Activated T-cell treated with anti-CD3 and anti-CD28 coated beads, Interleukin-2, amount 50 U/mL, for 48 hours (primary cell): Measurements from ENCODE around the gene MSMP.

ENCODE experiments used
- DNase-seq, 2 experiments: peaks; one replicate each; pipeline ENCODE4 v3.0.0-alpha.2; 2020

The MSMP gene

DNA sequence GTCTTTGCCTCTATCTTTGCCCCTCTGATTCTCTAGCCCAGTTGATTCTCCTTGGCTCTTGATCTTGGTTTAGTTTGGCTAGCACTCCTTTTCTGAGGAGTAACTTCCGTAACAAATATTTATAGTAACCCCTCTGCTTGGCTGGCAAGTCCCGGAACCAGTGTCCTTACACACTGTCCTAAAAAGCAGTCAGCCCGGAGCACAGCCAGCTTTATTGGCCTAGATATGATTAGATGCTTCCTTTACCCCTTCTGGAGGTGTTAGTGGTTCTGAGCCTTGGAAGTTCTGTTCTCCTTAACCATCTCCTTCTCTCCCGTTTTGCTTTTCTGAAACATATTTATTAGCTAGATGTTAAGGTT lies 17.0 kb upstream of the MSMP start:
- no peak for DNase-seq

DNA sequence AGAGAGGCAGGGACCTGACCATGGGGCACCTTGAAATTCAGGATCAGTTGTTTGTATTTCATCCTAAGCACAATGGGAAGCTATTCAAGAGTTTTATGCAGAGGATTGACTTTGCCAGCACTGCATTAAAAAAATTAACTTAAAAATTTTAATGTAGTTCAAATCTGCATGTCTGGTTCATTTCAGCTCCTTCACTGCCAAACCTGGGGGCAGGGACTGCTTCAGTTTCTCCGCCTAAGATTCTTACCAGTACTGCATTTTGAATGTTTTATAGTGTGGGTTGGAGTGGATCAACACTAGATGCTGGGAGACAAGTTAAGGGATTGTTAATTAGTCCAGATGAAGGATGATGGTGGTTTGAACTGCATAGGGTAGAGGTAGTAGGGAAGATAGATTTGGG lies 15.7 kb upstream of the MSMP start:
- DNase-seq: no peak

DNA sequence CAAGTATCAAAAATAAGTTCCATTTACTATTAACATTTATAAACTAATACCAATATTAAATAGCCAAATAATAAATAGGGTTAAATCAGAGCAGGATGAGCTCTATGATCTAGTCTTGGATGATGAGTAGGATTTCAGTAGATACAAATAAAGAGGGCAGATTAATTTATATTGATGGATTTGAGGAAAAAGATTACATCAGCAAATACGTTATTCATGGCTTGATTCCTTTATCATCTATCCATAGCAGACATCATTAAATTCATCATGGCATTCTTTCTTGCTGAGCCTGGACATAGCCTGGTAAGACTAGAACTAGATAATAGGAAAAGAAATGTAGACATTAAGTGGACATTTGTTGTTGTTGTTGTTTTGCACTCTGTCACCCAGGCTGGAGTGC lies 13.4 kb upstream of the MSMP start:
- DNase-seq: no peak

DNA sequence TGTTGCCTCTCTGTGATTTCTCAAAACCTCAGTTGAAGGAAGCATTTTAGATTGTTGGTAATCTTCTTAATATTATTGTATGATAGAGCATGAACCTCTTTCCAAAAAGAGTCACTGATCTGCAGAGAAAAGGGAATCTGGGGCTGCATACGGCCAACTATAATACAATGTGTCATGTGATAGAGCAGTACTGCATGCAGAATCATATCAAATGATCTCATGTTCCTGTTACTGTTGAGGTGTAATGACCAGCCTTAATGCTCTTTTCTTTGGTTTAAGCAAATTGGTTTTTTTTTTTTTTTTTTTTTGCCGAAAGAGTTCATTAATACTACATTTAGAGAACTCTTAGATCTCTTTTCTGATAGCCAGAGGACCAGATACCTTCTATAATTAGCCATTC lies 12.9 kb upstream of the MSMP start:
- no peak for DNase-seq

DNA sequence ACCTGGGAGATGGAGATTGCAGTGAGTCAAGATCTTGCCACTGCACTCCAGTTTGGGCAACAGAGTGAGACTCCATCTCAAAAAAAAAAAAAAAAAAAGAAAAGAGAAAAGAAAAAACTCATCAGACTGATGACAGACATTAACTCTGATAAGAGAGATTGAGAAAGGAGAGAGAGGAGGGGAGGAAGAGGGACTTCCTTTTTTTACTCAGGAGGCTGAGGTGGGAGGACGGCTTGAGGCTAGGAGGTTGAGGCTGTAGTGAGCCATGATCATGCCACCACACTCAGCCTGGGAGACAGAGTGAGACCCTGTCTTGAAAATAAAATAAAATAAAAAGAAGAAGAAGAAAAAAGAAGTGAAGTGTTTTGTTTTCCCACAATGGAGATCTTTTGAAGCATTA lies 9.7 kb upstream of the MSMP start:
- DNase-seq: no peak

DNA sequence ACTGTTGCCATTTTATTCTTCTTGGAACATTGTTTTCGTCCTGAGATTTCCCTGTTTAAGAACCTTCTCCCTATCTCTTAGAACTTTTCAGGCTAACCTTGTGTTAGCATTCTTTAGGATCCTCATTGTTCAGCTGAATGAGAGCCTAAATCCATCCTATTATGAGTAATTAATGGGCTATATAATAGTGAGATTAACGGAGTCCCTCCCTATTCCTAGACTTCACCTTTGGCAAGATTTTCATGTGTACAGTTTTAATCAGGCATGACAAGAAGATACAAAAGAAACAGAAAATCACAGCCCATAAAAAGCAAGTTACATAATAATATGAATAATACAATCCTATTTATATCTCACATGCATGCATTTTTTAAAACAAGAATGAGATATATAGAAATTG lies 9.1 kb upstream of the MSMP start:
- no peak for DNase-seq

DNA sequence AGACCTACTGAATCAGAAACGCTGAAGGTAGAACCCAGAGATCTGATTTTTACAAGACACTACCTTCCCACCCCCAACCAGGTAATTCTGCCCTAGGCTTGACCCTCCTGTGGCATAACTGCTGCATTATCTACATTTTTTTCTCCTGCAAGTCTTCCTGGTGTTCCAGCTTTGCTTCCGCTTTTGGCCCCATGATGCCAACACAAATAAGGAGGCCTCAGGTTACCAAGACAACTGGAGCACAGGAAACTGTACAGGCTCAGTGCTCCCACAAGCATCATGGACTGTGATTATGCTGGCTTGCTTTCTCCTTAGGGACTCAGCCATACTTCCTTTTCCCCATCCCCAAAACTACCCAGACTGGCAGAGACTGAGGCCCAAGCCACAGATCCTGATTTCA lies 6.6 kb upstream of the MSMP start:
- no peak for DNase-seq

DNA sequence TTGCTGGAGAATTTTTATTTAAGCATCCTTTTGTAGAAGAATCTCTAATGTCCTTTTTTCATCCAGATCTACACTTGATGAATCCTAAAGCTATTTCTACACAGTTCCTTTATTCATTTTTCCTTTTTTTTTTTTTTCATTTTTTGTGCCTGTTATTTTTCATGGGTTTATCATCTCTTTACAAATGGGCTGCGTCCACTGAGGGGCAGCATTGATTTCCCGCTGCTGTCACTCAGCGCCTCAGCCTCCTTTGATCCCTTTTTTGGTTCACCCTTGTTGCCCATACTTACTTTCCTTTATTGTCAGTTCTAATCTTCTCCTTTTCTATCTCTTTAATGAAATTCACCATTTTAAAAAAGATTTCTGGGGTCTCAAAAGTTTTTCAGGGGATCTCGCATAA lies 5.7 kb upstream of the MSMP start:
- DNase-seq: no peak

DNA sequence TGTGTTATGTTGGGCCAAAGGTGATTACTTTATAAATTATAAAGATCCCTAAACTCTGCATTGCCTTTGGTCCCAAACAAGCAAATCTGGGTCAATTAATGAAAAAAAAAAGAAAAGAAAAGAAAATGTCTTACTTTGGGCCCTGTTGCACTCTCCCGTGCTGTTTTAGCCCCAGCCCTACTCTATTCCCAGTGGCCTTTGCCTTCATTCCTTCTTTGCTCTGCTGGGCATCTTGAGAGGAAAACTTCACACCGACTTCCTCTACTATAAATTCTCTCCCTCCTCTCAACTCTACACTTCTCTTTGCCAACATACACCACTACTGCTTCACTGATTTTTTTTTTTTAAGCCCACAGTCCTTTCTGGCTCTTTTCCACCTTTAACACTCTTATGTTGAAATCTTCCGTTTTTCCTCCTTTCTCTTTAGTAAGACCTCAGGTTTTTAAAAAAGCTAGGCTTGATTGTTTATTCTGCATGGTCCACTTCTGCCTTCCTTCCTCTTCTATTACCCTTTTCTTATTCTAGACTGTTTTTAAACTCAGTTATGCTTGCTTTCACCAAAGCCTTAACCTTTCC lies 4.5 kb upstream of the MSMP start:
- DNase-seq: no peak

DNA sequence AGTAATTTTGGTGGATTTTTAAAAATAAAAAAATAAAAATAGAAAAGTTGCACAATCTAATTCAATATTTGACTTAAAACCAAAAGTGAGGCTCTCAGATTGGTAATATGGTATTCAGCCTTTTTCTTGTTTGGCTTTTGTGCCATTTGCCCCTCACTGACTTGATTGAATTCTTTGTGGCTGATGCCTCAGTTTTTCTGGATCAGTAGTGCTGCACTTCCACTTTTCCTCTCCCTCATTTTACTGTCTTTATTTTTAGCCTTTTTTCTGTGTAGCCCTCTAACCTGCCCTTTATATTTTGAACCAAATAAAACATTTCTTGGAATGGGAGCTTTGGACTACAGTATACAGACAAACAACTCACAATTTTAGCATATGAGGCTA lies 3.8 kb upstream of the MSMP start:
- no peak for DNase-seq

DNA sequence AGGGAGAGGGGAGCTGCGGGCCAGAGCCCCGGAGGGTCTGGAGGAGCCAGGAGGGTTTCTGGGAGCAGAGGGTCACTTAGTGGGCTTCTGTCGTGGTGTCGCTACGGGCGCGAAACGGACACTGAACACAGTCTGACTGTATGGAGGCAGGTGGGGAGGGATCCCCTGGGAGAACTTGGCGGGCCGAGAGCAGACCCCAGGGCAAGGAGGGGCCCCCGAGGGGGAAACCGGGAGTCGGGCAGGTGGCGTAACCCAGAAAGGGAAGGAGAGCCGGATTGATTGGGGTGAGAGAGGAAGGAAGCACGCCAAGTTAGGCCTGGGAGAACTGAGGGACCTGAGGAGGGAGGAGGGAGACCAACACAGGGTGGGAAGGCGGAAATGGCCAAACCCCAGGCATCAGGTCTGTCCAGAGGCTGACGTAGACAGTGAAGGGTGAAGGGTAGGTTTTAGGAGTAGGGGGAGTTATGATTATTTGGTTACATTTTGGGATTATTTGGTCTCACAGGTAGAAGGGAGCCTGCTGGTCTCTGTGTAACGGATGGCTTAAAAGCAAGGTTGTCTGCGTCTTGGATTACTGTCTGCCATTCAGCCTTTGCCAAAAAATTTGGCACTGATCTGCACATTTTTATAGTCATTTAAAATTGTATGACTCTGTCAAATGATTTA lies 3.3 kb upstream of the MSMP start:
- DNase-seq: peak; percentile 67 to 70

DNA sequence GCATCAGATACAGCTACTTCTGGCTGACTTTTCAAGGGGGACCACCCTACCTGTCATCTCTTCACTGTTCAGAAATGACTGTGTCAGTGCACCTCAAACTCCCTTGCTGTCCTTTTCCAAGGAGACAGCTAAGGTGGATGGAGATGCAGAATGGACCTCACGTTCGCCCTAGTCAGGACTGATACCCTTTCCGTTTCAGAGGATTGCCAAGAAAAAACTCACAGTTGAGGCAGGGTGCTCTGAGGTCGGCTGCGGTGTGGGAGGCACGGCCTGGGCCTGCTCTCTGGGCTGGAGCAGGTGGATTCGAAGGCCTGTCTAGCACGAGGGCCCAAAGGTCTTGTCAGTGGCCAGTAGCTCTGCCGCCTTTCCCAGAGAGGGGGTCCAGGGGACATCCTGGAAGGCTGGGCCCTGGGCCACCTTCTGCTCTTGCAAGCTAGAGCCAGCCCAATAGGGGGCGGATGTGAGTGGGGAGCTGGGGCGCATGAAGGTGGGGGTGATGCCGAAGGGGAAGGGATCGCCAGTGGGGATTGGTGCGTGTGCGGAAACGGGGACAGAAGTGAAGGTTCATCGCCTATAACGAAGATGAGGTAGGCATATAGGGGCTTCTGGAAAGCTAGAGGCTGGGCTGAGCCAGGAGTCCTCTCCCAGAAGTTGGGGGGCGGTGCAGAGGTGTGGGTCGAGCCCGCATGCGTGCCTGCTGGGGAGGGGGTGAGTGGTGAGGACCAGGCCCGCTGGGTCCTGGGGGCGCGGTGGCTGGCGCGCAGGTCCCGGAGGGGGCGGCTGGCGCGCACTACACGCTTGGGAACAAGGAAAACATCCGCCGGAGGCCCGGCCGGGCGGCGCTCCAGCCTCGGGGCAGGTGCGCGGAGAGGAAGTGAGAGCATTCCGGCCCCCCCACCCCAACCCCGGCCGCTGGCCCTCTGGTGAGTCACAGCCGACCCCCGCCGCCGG lies 2.5 kb upstream of the MSMP start:
- peak; percentile 88 to 89 for DNase-seq

DNA sequence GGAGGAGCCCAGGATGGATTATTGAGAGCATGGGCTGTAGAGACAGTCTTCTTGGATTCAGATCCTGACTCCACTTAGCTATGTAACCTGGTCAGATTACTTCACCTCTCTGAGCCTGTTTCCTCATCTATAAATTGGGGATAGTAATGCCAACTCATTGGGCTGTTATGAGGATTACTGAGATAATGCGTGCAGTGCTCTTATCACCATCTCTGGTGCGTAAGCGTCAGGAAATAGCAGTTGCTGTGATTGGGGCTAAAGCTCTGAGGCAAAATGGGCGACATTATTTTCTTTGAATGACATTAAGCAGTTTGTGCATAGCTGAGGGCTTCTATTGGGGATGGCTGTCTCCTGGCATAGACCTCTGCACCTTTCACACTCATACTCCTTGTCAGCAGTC lies 995 bp upstream of the MSMP start:
- no peak for DNase-seq

DNA sequence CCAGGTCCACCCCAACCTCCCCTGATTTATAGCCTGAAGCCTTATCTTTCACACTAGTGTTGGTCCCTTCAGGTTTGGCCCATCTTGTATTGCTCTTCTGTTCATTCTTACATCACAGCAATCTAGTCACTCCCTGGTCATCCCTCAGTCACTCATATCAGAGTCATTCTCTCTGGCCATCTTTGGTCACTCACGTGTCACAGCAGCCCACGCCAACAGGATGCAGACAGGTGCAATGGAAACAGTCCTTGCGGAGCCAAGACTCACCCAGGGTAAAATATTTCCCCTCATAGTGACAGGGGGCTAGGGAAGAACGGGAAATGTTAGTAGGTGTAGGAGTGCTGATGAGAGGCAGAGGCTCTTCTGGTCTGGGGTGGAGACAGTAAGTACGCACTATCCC lies 610 bp downstream of the MSMP start:
- no peak for DNase-seq

DNA sequence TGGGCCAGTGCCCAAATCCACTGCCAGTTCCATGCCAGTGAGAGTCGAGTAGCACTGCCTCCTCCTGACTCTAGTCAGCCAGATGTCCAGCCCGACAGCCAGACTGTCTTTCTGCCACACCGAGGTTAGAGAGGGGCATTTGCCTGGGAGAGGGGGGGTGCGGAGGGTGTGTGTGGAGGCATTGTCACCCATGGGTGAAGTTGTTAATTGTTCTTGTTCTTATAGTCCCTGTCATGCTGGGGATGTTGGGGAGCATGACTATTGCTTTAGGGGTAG lies 3.9 kb downstream of the MSMP start:
- DNase-seq: no peak

DNA sequence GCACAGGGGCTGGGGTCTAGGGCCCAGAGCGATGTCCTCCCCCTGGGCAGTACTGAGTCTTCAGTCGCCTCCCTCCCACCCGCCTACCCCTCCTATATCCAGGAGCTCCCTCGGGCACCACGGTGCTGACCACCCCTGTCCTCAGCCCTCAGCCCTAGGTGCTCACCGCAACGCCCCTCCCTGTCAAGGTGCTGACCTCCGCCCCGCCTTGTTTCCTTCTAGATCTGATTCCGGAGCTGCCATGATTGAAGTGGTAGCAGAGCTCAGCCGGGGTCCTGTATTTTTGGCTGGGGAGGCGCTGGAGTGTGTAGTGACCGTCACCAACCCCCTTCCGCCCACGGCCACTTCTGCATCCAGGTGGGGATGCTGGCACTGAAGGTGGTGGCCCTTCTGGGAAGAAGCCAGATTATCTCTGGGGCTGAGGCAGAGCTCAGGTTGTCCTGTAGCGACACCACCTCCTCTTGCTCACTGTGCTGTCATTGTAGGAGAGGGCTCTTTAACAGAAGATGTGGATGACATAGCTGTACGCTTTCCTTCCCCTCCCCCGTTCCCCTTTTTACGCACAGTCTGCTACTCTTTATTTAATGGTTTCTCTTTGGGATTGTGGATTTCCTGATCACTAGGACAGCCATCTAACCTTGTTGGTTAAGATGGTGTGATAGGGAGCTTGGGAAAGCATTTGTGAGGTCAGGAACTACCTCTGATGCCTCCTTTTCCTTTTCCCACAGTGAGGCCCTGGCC lies 4.4 kb downstream of the MSMP start:
- peak; percentile 60 to 69 for DNase-seq

DNA sequence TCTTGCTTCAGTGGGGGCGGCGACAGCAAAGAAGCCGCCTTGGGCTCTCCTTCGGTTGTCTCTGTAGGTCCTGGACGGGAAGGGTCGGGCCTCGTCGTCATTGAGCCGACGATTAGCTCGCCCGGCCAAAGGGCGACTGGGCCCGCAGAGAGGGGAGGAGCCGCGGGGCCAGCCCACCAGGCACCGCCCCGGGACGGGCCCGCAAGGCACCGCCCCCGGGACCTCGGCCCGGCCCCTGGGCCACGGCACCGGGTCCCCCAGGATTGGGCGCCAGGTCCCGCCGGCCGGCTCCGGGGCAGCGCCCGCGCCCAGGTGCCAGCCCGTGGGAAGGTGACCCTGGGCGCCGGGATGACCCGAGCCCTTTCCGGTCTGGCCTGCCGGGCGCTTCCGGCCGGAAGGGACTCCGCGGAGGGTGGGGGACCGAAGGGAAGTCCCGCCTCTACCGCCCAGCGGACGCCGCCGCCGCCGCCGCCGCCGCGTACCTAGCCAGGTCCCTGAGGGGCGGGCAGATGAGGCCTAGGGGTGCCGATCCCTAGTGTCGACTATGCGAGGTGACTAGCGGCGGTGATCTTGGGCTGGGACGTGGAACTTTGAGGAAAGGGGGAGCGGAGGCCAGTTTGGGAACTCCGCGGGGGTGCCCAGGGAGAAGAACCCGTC lies 5.1 kb downstream of the MSMP start, which contains the start of the genes GBA2 and RGP1:
GBA2 (minus strand) TSS at position 371 of the 657 bp plus-strand sequence. CDS start 524 bp downstream, outside the sequence.
RGP1 (plus strand) TSS at position 430 of the 657 bp plus-strand sequence. CDS start 469 bp downstream, outside the sequence.
- peak; percentile 79 to 86 for DNase-seq

DNA sequence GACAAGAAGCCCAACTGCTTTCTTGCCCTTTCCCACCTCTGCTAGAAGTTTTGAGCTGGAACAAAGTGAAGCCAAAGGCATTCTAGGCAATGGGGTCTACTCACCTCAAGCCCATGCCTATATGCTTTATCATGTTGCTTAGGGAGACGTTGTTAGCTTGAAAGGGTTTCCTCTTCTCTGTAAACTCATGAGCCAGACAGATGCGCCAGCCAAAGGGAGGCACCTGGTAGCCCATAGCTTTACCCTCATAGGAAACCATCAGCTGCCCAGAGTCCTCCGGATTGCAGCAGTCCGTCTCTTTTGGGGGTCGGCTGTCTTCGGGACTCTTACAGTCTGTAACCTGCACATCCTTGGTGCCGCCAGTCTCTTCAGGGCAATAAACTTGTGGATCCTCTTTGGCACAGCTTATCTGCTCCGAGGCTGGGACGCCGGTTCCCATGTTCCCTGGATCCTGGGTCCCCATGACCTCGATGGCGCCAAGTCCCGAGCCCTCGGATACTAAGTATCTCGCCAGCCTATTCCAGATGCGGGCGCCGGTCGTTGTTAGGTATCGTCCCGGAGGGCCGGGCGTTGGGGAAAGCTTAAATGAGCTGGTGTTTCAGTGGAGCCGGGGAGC lies 5.7 kb downstream of the MSMP start:
- DNase-seq: no peak

DNA sequence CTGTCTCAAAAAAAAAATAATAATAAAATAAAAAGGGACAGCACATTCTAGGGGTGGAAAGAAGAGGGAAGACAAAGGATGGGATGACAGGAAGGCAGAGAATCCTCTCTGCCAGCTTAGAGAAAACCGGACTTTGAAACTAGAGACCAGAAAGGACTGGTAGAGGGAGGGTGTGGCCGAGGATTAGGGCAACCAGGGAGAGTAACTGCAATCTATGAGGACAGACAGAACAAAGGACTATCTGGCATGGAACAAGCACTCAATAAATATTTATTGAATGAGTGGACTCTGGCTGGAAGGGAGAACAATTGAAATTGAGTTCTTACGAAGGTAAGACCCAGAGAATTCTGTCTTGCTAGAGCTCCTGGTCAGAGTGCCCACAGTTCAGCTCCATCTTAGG lies 7.5 kb downstream of the MSMP start:
- DNase-seq: no peak

DNA sequence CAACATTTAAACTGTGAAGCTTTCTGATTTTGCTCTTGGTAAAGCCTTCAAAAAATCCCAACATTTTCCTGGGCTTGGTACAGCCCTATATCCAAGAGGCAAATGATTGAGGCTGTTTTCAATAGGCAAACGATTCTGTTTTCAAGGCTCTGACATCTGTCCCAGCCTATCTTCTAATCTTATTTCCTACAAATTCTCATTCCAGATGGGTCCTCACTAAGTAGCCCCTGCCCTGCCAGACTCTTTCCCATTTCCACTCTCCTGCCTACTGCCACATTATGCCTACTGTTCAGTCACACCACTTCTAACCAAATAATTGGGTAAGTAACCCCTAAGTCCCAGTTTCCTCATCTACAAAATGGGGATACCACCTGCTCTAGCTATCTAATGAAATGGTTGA lies 8.5 kb downstream of the MSMP start:
- no peak for DNase-seq

DNA sequence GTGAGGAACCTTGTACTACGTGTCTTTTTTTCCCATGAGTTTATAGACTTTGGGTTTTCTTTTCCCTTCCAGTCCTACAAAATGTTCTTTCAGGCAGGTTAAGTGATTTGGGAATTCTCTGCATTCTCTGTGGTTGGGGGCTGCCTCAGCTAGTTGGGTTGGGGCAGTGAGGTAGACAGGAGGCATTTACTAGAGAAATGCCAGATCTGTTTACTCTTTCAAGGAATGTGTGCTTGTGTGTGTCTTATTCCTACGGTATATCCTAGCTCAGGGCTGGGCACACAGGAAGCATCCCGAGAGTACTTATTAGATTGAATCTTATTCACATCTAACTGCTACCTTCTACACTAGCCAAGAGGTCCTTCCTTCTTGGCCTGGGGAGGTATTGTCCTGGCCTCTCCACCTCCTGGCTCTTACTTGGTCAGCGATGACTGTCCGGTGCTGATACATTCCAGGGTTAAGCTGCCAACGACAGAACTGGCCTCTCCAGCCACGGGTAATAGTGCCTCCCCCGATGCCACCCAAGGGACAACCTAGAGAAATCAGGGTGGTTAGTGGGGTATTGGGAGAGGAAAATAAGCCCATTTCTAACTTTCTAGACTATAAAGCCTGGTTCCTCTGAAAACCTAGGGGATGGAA lies 10.1 kb downstream of the MSMP start:
- DNase-seq: no peak

DNA sequence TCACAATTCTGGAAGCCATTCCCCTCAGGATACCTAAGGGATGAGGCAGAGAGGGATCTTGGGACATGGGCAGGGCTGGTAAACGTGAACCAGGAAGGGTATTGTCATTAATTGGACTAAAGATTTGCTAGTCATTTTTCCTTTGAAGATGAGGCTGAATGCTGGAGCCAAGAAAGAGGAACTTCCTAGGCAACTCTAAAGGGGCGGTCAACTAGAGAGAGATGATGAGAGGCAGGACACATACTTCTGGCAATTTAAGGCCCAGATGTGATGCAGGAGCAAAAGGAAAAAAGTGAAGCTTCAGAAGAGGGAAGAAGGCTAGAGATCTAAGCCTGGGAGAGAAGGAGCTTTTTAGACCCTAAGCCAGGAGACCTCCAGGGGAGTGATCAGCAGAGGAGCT lies 10.6 kb downstream of the MSMP start:
- no peak for DNase-seq
